ENCODE results near the gene FUOM. TPM values are rescaled to one million over a fixed set of nuclear protein-coding genes. Genes with fewer than 3 reads are reported as not detected.

The FUOM gene
- total RNA-seq, 2 donors from 2014 or later = 9.8 to 32.6 TPM

DNA sequence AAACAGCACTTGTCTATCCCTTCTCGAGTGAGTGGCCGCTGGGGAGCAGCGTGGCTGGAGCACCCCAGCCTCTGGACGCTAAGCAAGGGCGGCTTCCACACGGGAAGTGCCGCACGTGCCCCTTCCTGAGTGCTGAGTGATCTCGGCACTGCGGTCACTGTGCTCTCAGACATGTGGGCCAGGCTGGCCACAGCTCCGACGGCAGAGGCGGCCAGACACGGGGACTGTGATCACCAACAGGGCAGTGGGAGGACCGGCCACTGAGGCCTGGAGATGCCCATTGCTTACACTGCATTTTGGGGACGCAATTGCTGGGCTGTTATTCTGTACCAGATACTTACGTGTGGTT, 8.3 kb upstream of the FUOM start:
- no peak overlapping the region for H3K27ac ChIP-seq
- H3K4me1 ChIP-seq = no peaks in the 10 kb centered on the region
- TF ChIP-seq, protein P1, sequence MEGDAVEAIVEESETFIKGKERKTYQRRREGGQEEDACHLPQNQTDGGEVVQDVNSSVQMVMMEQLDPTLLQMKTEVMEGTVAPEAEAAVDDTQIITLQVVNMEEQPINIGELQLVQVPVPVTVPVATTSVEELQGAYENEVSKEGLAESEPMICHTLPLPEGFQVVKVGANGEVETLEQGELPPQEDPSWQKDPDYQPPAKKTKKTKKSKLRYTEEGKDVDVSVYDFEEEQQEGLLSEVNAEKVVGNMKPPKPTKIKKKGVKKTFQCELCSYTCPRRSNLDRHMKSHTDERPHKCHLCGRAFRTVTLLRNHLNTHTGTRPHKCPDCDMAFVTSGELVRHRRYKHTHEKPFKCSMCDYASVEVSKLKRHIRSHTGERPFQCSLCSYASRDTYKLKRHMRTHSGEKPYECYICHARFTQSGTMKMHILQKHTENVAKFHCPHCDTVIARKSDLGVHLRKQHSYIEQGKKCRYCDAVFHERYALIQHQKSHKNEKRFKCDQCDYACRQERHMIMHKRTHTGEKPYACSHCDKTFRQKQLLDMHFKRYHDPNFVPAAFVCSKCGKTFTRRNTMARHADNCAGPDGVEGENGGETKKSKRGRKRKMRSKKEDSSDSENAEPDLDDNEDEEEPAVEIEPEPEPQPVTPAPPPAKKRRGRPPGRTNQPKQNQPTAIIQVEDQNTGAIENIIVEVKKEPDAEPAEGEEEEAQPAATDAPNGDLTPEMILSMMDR (IDR thresholded peaks at IDR 0.05) = no peak
- no peak for DNase-seq (ENCODE audit: low spot score)
- H3K4me3 ChIP-seq = no peak overlapping the region
- H3K36me3 ChIP-seq = peaks cover 70% of the 10 kb centered on the region
- H3K9me3 ChIP-seq = no peaks in the 10 kb centered on the region
- no peaks in the 10 kb centered on the region for H3K27me3 ChIP-seq

DNA sequence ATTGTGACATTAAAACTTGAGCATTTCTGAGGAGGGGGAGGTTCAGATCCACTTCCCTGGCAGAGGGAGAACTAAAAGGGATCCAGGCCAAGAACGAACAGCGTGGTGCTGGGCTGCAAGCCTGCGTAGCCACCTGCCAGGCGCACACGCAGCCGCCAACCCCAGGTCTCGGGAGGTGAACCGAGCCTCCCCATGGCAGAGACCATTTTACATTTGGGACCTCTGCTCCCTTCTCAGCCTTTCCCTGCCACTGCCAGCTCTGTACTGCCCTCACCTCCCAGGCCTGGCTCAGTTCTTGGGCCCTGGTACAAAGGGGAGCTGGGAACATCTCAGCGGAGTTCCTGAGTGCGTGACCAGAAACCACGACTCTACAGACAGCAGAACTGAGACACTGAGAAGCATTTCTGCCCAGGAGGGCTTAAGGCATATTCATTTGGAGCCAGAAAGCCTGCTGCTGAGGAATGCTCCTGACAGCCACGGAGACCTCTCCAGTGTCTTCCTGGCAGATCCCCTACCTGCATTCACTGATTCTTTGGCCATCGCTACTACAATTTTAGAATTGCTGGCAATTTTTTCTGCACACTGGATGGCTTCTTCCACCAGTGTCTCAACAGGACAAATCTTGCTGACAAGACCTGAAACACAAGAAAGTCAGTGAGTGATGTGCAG, 7.8 kb upstream of the FUOM start:
- no peaks in the 10 kb centered on the region for H3K4me1 ChIP-seq
- H3K9me3 ChIP-seq = no peaks in the 10 kb centered on the region
- TF ChIP-seq, protein P1 (IDR thresholded peaks at IDR 0.05) = no peak
- no peak for DNase-seq (ENCODE audit: low spot score)
- no peak overlapping the region for H3K27ac ChIP-seq
- H3K36me3 ChIP-seq = peaks cover 68% of the 10 kb centered on the region
- no peak overlapping the region for H3K4me3 ChIP-seq
- H3K27me3 ChIP-seq = no peaks in the 10 kb centered on the region

DNA sequence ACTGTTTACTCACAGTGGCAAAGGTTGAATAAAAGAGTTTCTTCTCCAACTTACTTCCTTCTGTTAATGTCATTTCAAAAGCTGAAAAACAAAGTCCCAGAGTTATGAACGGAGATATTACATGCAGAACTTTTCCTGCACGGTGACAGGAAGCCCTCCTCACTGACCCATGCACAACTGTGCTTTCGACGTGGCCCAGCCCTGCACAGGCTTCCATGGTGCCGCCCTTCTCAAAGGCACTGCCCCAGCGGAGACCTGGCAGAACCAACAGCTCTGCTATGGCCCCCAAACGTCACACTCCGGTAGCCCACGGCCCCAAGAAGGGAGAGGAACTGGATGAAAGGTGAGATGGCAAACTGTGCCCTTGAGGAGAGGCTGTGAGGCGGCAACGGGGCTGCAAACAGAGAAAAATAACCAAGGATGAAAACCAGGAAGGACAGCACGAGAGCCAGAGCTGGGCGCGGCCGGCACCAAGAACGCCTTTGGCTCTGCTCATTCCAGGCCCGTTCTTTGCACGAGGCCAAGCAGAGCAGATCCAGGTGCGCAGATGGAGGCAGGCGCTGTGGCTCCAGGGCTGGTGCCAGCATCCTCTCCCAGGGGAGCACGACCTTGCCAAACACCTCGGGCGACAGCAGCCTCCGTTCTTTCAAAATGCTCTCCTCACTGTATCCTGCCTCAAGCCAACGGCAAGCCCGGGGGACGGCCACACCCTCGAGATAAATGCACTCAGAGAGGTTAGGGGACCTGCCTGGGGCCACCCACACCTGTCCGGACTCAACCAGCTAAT, 7.0 kb upstream of the FUOM start:
- no peak for DNase-seq (ENCODE audit: low spot score)
- no peaks in the 10 kb centered on the region for H3K27me3 ChIP-seq
- TF ChIP-seq, protein P1 (IDR thresholded peaks at IDR 0.05) = no peak
- no peaks in the 10 kb centered on the region for H3K4me1 ChIP-seq
- H3K4me3 ChIP-seq = no peak overlapping the region
- no peak overlapping the region for H3K27ac ChIP-seq
- H3K9me3 ChIP-seq = no peaks in the 10 kb centered on the region
- H3K36me3 ChIP-seq = peaks cover 60% of the 10 kb centered on the region

DNA sequence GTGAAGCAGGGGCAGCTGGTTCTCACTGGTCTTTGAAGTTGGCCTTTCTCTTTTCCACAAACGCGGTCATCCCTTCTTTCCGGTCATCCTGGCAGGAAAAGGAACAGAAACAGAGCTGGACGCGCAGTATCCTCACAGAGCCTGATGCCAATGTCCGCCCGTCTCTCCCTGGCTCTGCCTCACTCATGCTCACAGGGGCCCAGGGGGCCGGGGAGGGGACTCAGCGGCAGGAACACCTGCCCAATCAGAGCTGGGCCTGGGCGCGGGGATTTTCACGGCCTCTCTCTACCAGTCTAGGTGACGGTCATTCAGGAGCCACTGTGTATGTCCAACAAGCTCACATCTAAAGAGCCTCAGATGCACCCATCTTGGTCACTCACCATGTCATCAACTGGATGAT, 5.0 kb upstream of the FUOM start:
- TF ChIP-seq, protein P1 (IDR thresholded peaks at IDR 0.05) = no peak
- no peak for DNase-seq (ENCODE audit: low spot score)
- Histone ChIP-seq H3K27me3 (no peaks in the 10 kb centered on the region), H3K9me3 (no peaks in the 10 kb centered on the region), H3K4me3 (no peak overlapping the region), H3K4me1 (no peaks in the 10 kb centered on the region), H3K27ac (no peak overlapping the region), H3K36me3 (peaks cover 42% of the 10 kb centered on the region)

DNA sequence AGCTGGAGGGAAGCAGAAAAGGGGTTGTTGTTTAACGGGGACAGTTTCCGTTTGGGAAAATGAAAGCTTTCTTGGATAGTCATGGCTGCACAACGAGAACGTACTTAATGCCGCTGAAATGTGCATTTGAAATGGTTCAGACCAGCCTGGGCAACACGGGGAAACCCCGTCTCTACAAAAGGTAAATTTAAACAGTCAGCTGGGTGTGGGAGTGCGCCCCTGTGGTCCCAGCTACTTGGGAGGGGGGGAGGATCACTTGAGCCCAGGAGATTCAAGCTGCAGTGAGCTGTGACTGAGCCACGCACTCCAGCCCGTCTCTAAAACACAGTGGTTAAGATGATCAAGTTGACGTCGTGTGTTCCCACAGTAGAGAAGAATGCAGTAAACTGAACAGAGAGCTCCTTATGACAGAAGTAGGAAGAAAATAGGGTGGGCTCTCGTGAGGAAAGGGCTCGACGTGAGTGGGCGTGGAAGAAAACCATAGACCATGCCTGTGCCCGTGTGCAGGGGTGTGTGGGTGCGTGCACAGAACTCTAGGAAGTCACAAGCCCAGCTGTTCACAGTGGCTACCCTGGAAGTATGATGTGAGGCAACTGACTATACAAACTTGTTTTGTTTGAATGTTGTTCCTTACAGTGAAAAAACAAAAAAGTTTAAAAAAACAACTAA, 4.1 kb upstream of the FUOM start:
- H3K36me3 ChIP-seq = peaks cover 40% of the 10 kb centered on the region
- TF ChIP-seq, protein P1 (IDR thresholded peaks at IDR 0.05) = no peak
- no peak overlapping the region for H3K4me3 ChIP-seq
- peaks cover 0 to 9% of the 10 kb centered on the region in 2 donors for H3K4me1 ChIP-seq
- no peak for DNase-seq (ENCODE audit: low spot score)
- H3K27ac ChIP-seq = no peak overlapping the region
- H3K27me3 ChIP-seq = no peaks in the 10 kb centered on the region
- H3K9me3 ChIP-seq = no peaks in the 10 kb centered on the region

Data from right atrium auricular region (tissue), 2 donors.